GM23338 (cell line): ENCODE results near the gene SMPDL3B.

Experiments used
- CREB1 ChIP-seq: fragments of 250-450 bp; sonication (Bioruptor Pico); IDR thresholded peaks from 2 replicates; pipeline ENCODE4 v1.5.0; 2020; ENCODE audit warnings: low read depth, mild to moderate bottlenecking, moderate library complexity
- EZH2 ChIP-seq: fragments of 200-600 bp; sonication (generic); IDR thresholded peaks from one replicate; pipeline ENCODE4 v1.8.0; 2017; ENCODE audit warnings: antibody characterized with exemption, mild to moderate bottlenecking, low read depth; ENCODE audit not compliant: unreplicated experiment
- EZH2phosphoT487 ChIP-seq: fragments of 200-600 bp; sonication (generic); IDR thresholded peaks from one replicate; pipeline ENCODE4 v1.8.1; 2018; ENCODE audit warnings: antibody characterized with exemption; ENCODE audit not compliant: unreplicated experiment
- JUNB ChIP-seq: IDR thresholded peaks from one replicate; pipeline ENCODE4 v1.6.1; 2016; ENCODE audit warnings: antibody characterized with exemption; ENCODE audit not compliant: unreplicated experiment
- NANOG ChIP-seq: IDR thresholded peaks from 2 replicates; pipeline ENCODE4 v1.6.1; 2016; ENCODE audit warnings: antibody characterized with exemption, borderline replicate concordance
- POLR2AphosphoS5 ChIP-seq: IDR thresholded peaks from 2 replicates; pipeline ENCODE4 v1.6.1; 2016; ENCODE audit warnings: antibody characterized with exemption, low read depth
- REST ChIP-seq: IDR thresholded peaks from one replicate; pipeline ENCODE4 v1.6.1; 2018; ENCODE audit warnings: antibody characterized with exemption; ENCODE audit not compliant: unreplicated experiment
- ZNF331 ChIP-seq: fragments of 250-450 bp; sonication (Bioruptor Pico); IDR thresholded peaks from 2 replicates; pipeline ENCODE4 v1.5.0; 2020; ENCODE audit warnings: low read depth, mild to moderate bottlenecking, moderate library complexity
- TF ChIP-seq, protein P1 (sequence below), 2 experiments: fragments of 200-600 bp in 1 of 2; sonication (generic) in 1 of 2; conservative IDR thresholded peaks; 2 replicates each; pipeline versions ENCODE4 v1.5.1 to v1.6.1; 2016 to 2017; ENCODE audit warnings: antibody characterized with exemption in 2 of 2, low read depth in 2 of 2, mild to moderate bottlenecking in 2 of 2, moderate library complexity in 1 of 2
- TF ChIP-seq, protein P2 (sequence below): IDR thresholded peaks from 2 replicates; pipeline ENCODE4 v1.6.1; 2016; ENCODE audit warnings: antibody characterized with exemption

- TF ChIP-seq, protein P1, sequence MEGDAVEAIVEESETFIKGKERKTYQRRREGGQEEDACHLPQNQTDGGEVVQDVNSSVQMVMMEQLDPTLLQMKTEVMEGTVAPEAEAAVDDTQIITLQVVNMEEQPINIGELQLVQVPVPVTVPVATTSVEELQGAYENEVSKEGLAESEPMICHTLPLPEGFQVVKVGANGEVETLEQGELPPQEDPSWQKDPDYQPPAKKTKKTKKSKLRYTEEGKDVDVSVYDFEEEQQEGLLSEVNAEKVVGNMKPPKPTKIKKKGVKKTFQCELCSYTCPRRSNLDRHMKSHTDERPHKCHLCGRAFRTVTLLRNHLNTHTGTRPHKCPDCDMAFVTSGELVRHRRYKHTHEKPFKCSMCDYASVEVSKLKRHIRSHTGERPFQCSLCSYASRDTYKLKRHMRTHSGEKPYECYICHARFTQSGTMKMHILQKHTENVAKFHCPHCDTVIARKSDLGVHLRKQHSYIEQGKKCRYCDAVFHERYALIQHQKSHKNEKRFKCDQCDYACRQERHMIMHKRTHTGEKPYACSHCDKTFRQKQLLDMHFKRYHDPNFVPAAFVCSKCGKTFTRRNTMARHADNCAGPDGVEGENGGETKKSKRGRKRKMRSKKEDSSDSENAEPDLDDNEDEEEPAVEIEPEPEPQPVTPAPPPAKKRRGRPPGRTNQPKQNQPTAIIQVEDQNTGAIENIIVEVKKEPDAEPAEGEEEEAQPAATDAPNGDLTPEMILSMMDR (conservative IDR thresholded peaks at IDR 0.05; ENCODE audit: low read depth in 2 of 2) = peak; percentile 35 to 72; a peak in 3 of 4 replicates
- TF ChIP-seq EZH2 = no peak
- TF ChIP-seq NANOG = no peak
- peak; percentile 82 for TF ChIP-seq POLR2AphosphoS5
- no peak for TF ChIP-seq JUNB
- TF ChIP-seq, protein P2, sequence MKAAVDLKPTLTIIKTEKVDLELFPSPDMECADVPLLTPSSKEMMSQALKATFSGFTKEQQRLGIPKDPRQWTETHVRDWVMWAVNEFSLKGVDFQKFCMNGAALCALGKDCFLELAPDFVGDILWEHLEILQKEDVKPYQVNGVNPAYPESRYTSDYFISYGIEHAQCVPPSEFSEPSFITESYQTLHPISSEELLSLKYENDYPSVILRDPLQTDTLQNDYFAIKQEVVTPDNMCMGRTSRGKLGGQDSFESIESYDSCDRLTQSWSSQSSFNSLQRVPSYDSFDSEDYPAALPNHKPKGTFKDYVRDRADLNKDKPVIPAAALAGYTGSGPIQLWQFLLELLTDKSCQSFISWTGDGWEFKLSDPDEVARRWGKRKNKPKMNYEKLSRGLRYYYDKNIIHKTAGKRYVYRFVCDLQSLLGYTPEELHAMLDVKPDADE = no peak
- no peak for TF ChIP-seq REST
- no peak for TF ChIP-seq EZH2phosphoT487
- TF ChIP-seq CREB1 (CRISPR knock-in tag) = no peak
- no peak for TF ChIP-seq ZNF331 (CRISPR knock-in tag)
Measured at GRCh38 chr1:27959792-27960603, 25.2 kb downstream of the SMPDL3B start, which contains the start of gene XKR8.
